ENCODE data around the gene RNF166.

- TF ChIP-seq EZH2phosphoT487 (IDR thresholded peaks at IDR 0.05; ENCODE audit: low read length): no peak
- no peak for TF ChIP-seq CTCF (IDR thresholded peaks at IDR 0.05; ENCODE audit: low read length)
These were observed 44.7 kb downstream of the RNF166 start for GRCh38 chr16:88661468-88661867.

All from MM.1S (cell line).